Pancreas (tissue), 10 donors: ENCODE data around the gene THOC2. TPM values are rescaled to one million over a fixed set of nuclear protein-coding genes. Genes with fewer than 3 reads are reported as not detected.

ENCODE experiments used
- ATAC-seq, 4 donors: fragments of 200-7000 bp; cut with Tn5 transposase; one replicate each; pipeline versions ENCODE4 v1.8.0 to v1.9.1; 2020; ENCODE audit warnings: mild to moderate bottlenecking in 4 of 4, moderate library complexity in 4 of 4
- DNase-seq, 6 donors: peaks; one replicate each; pipeline ENCODE4 v3.0.0-alpha.2; 2020
- FAIRE-seq: peaks from 2 replicates; lab custom pipeline; 2012; peaks lifted over from hg19 to GRCh38; lab: Jason Lieb, UNC
- H3K27ac ChIP-seq, 4 donors: fragments of 200-600 bp; sonication (generic); 1 replicate in 3 of 4; 2 replicates in 1 of 4; pipeline versions ENCODE4 v1.5.0 to v1.8.0; 2020
- H3K27me3 ChIP-seq, 4 donors: fragments of 200-600 bp; one replicate each; pipeline ENCODE4 v1.8.0; 2021
- H3K36me3 ChIP-seq, 3 donors: fragments of 200-600 bp; sonication (generic) in 1 of 3; one replicate each; pipeline versions ENCODE4 v1.5.0 to v1.8.0; 2020 to 2021
- H3K4me1 ChIP-seq, 3 donors: fragments of 200-600 bp; one replicate each; pipeline ENCODE4 v1.8.0; 2021
- H3K4me3 ChIP-seq, 4 donors: fragments of 200-600 bp; sonication (generic) in 2 of 4; one replicate each; pipeline versions ENCODE4 v1.5.0 to v1.8.0; 2020 to 2021
- H3K9me3 ChIP-seq, 4 donors: fragments of 200-600 bp; one replicate each; pipeline ENCODE4 v1.8.0; 2021
- WGBS, 2 donors: extraction: QIAGEN DNeasy Blood & Tissue Kit; methylation state at CpG; one replicate each; pipeline ENCODE4 v1.1.7; 2013; 5-methylcytosine and 5-hydroxymethylcytosine counted together
- intact Hi-C, 3 donors: fragments of 100-400 bp; cut with DNase I; formaldehyde crosslinking; loops; one replicate each; pipeline versions ENCODE4 v1.11.1 to v1.14.2; 2022
- polyA plus RNA-seq, 2 donors: library from polyadenylated mRNA; stranded (reverse); fragments of 200-250 nt; gene quantifications; one replicate each; pipeline ENCODE4 v1.2.3, GENCODE V29; 2013
- total RNA-seq, 6 donors: library from RNA; stranded (reverse); fragmentation: NEBNext Ultra II Directional in 4 of 6; extraction: Animal tissue kit (Norgen Biotek cat#: 25700) in 4 of 6; gene quantifications; one replicate each; pipeline versions ENCODE4 v1.2.1 to v1.2.4, GENCODE V29; 2021 to 2023
- TF ChIP-seq, protein P1 (sequence below), 4 donors: fragments of 200-600 bp; sonication (generic) in 3 of 4; IDR thresholded peaks; one replicate each; pipeline versions ENCODE4 v1.5.0 to v1.8.0; 2021; ENCODE audit warnings: antibody characterized with exemption in 4 of 4
- donor health status: healthy with polysubstance abuse.
- donor health status: DM: no; HTN: no; CAD: no; lungs with moderate emphysema.
- donor health status: DM: no; HTN: no; CAD: no.
- donor health status: control.
- donor health status: control.
- donor health status: Bipolar disorder and iron deficiency.
- donor health status: DM: yes; HTN: yes; CAD: no.
- donor health status: DM: no; HTN: no; CAD: no.
- donor health status: DM: no; HTN: no; CAD: no.
- donor health status: DM: yes; HTN: yes; CAD: no.

The THOC2 gene
- total and polyA plus RNA-seq, 8 donors: 18.9 to 52.6 (median 25.3) TPM

DNA sequence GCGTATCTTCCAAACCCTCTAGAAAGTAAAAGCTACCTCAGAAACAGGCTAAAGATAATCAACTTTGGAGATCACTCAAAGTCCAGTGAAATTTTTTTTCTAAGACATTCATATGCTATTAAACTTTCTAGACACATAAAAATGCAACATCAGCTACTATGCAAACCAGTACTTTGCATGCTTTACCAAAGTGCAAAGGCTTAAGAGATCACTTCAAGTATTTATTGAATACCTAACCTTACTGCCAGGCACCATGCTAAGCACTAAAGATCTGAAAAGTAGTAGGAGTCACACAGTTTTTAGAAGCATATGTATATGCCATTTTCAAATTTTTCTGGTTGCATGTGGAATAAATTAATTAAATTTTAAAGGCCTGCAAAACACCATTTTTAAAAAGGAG lies 115.8 kb downstream of the THOC2 start:
- ATAC-seq (no peak), FAIRE-seq (no peak), DNase-seq (no peak)
- Histone ChIP-seq H3K9me3 (no peaks in the 10 kb centered on the region), H3K27ac (no peak overlapping the region), H3K4me3 (no peak overlapping the region), H3K27me3 (no peaks in the 10 kb centered on the region), H3K4me1 (no peaks in the 10 kb centered on the region), H3K36me3 (peaks cover 0 to 6% (median 0%) of the 10 kb centered on the region in 3 donors)
- intact Hi-C loops: no loop called here
- TF ChIP-seq, protein P1, sequence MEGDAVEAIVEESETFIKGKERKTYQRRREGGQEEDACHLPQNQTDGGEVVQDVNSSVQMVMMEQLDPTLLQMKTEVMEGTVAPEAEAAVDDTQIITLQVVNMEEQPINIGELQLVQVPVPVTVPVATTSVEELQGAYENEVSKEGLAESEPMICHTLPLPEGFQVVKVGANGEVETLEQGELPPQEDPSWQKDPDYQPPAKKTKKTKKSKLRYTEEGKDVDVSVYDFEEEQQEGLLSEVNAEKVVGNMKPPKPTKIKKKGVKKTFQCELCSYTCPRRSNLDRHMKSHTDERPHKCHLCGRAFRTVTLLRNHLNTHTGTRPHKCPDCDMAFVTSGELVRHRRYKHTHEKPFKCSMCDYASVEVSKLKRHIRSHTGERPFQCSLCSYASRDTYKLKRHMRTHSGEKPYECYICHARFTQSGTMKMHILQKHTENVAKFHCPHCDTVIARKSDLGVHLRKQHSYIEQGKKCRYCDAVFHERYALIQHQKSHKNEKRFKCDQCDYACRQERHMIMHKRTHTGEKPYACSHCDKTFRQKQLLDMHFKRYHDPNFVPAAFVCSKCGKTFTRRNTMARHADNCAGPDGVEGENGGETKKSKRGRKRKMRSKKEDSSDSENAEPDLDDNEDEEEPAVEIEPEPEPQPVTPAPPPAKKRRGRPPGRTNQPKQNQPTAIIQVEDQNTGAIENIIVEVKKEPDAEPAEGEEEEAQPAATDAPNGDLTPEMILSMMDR (IDR thresholded peaks at IDR 0.05): no peak
- WGBS, 2 donors: 85 to 100% methylated on average over 1 of the region's 1 CpG

DNA sequence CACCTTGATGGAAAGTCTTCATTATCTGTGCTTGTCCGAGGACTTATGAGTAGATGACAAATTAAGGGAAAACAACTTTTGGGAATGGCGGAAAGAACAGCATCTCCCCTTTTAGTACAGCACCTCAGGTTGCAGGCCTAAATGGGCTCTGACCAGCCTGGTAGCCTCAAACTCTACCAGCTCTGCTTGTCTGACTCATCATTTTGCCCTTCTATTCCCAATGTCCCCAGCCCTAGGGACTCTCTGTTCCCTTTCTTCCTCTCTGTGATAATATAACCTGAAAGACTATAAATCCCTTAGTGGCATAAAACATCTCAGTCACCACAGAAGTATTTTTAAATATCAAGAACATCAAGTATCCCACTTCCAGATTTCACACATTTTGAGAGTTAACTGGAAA lies 121.9 kb downstream of the THOC2 start:
- H3K27me3 ChIP-seq: no peaks in the 10 kb centered on the region
- no peak overlapping the region for H3K27ac ChIP-seq
- H3K4me1 ChIP-seq: no peaks in the 10 kb centered on the region
- intact Hi-C loops: no loop called here
- TF ChIP-seq, protein P1 (IDR thresholded peaks at IDR 0.05): no peak
- 73 to 97% methylated on average over 2 of the region's 2 CpGs for WGBS, 2 donors
- no peak overlapping the region for H3K4me3 ChIP-seq
- H3K9me3 ChIP-seq: no peaks in the 10 kb centered on the region
- ATAC-seq (no peak), DNase-seq (no peak), FAIRE-seq (no peak)
- no peaks in the 10 kb centered on the region for H3K36me3 ChIP-seq

DNA sequence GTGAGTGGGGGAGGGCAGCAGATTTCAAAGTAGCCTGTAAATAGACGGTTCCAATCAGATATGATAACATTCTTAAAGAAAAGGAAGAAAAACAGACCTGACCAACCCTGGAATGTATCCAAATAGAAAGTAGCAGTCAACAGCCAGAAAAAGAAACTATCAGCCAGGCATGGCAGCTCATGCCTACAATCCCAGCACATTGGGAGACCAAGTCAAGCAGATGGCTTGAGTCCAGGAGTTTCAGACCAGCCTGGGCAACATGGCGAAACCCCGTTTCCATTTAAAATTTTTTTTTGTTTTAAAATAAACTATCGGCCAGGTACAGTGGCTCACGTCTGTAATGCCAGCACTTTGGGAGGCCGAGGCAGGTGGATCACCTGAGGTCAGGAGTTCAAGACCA lies 125.0 kb downstream of the THOC2 start:
- Histone ChIP-seq H3K4me3 (no peak overlapping the region), H3K36me3 (no peaks in the 10 kb centered on the region), H3K27ac (no peak overlapping the region), H3K9me3 (no peaks in the 10 kb centered on the region), H3K4me1 (no peaks in the 10 kb centered on the region), H3K27me3 (no peaks in the 10 kb centered on the region)
- TF ChIP-seq, protein P1 (IDR thresholded peaks at IDR 0.05): no peak
- WGBS, 2 donors: 78 to 86% methylated on average over 6 of the region's 6 CpGs
- ATAC-seq (no peak), DNase-seq (no peak), FAIRE-seq (no peak)
- intact Hi-C loops: no loop called here

DNA sequence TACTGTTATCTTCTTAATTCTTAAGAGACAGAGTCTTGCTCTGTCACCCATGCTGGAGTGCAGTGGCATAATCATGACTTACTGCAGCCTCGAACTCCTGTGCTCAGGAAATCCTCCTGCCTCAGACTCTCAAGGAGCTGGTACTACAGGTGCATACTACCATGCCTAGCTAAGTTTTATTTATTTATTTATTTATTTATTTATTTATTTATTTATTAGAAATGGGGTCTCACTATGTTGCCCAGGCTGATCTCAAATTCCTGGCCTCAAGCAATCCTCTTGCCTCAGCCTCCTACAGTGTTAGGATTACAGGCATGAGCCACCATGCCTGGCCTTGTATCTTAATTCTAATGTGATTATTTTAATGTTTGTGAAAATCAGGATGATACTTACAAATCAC lies 125.6 kb downstream of the THOC2 start:
- Histone ChIP-seq H3K36me3 (no peaks in the 10 kb centered on the region), H3K4me3 (no peak overlapping the region), H3K9me3 (no peaks in the 10 kb centered on the region), H3K4me1 (no peaks in the 10 kb centered on the region), H3K27me3 (no peaks in the 10 kb centered on the region), H3K27ac (no peak overlapping the region)
- no peak for DNase-seq
- TF ChIP-seq, protein P1 (IDR thresholded peaks at IDR 0.05): no peak
- FAIRE-seq: no peak
- no peak for ATAC-seq
- WGBS, 2 donors: 90 to 97% methylated on average over 1 of the region's 1 CpG
- intact Hi-C loops: no loop called here

DNA sequence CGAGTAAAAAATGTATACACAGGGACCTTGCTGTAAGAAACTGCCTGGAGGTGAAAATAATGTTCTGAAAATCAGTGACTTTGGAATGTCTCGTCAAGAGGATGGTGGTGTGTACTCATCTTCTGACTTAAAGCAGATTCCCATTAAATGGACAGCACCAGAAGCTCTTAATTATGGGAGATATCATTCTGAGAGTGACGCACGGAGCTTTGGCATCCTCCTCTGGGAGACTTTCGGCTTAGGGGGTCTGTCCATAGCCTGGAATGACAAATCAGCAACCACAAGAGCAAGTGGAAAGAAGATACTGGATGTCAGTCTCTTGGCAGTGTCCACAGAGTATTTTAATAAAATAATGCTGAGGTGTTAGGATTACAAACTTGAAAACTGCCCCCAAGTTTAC lies 129.4 kb downstream of the THOC2 start:
- TF ChIP-seq, protein P1 (IDR thresholded peaks at IDR 0.05): no peak
- FAIRE-seq: no peak
- intact Hi-C loops: no loop called here

More for the DNA sequence above, 129.4 kb downstream of the THOC2 start:
- Histone ChIP-seq H3K4me3 (no peak overlapping the region), H3K4me1 (no peaks in the 10 kb centered on the region), H3K27me3 (no peaks in the 10 kb centered on the region), H3K36me3 (no peaks in the 10 kb centered on the region), H3K27ac (no peak overlapping the region), H3K9me3 (no peaks in the 10 kb centered on the region)
- no peak for ATAC-seq
- 68 to 95% methylated on average over 5 of the region's 5 CpGs for WGBS, 2 donors
- no peak for DNase-seq
